WERI-Rb-1 (cell line): ENCODE results near the gene HS6ST1.
"Not testable (repeated sequence)": the region's sequence is repeated elsewhere in the genome, so short reads cannot be mapped to it uniquely, and the experiment has no call there.

Source experiments
- DNase-seq: peaks from one replicate; pipeline ENCODE4 v3.0.0-alpha.2; 2020
- H3K27ac ChIP-seq: fragments of 250-450 bp; sonication (Bioruptor Pico); 2 replicates; pipeline ENCODE4 v1.5.1; 2020; ENCODE audit warnings: mild to moderate bottlenecking, moderate library complexity
- H3K27me3 ChIP-seq: fragments of 250-450 bp; sonication (Bioruptor Pico); 2 replicates; pipeline ENCODE4 v1.5.1; 2021; ENCODE audit warnings: mild to moderate bottlenecking, low read depth, moderate library complexity; ENCODE audit not compliant: insufficient read depth, severe bottlenecking
- H3K36me3 ChIP-seq: fragments of 250-450 bp; sonication (Bioruptor Pico); 2 replicates; pipeline ENCODE4 v1.5.1; 2020; ENCODE audit warnings: mild to moderate bottlenecking, moderate library complexity
- H3K4me3 ChIP-seq: 2 replicates; pipeline ENCODE4 v1.5.1; 2011; ENCODE audit warnings: low read depth, mild to moderate bottlenecking, control low read depth, low read length
- H3K9me3 ChIP-seq: fragments of 250-450 bp; sonication (Bioruptor Pico); 2 replicates; pipeline ENCODE4 v1.5.1; 2021; ENCODE audit warnings: mild to moderate bottlenecking, moderate library complexity; ENCODE audit not compliant: severe bottlenecking
- CTCF ChIP-seq: IDR thresholded peaks from 2 replicates; pipeline ENCODE4 v1.5.1; 2011; ENCODE audit warnings: low read depth, mild to moderate bottlenecking, control low read depth, inconsistent platforms, low read length

HS6ST1 gene

GRCh38 chr2:128321784-128322714 is 3.4 kb upstream of the HS6ST1 start:
- peak overlapping the region; percentile 49 for H3K4me3 ChIP-seq

GRCh38 chr2:128320906-128321771 is 2.5 kb upstream of the HS6ST1 start:
- H3K9me3 ChIP-seq, result no peaks in the 10 kb centered on the region
- H3K4me3 ChIP-seq, result no peak overlapping the region
- H3K27me3 ChIP-seq, result no peaks in the 10 kb centered on the region
- no peak overlapping the region for H3K27ac ChIP-seq
- DNase-seq, result no peak
- peaks cover 2% of the 10 kb centered on the region for H3K36me3 ChIP-seq
- TF ChIP-seq CTCF, result no peak

More at GRCh38 chr2:128321784-128322714, 3.4 kb upstream of the HS6ST1 start:
- no peaks in the 10 kb centered on the region for H3K9me3 ChIP-seq
- no peaks in the 10 kb centered on the region; the same call in 1 of the 2 replicates for H3K36me3 ChIP-seq
- TF ChIP-seq CTCF, result peak; percentile 80
- DNase-seq, result peak; percentile 82
- peak overlapping the region; percentile 43; the same call in 1 of the 2 replicates for H3K27ac ChIP-seq
- H3K27me3 ChIP-seq, result no peaks in the 10 kb centered on the region

GRCh38 chr2:128320192-128320905 is 1.7 kb upstream of the HS6ST1 start:
- Histone ChIP-seq H3K27ac (no peak overlapping the region), H3K27me3 (no peaks in the 10 kb centered on the region), H3K36me3 (peaks cover 6% of the 10 kb centered on the region), H3K9me3 (no peaks in the 10 kb centered on the region), H3K4me3 (no peak overlapping the region)
- no peak for TF ChIP-seq CTCF
- no peak for DNase-seq

- Histone ChIP-seq H3K27me3 (no peaks in the 10 kb centered on the region), H3K27ac (no peak overlapping the region), H3K4me3 (no peak overlapping the region), H3K36me3 (peaks cover 12% of the 10 kb centered on the region), H3K9me3 (no peaks in the 10 kb centered on the region)
- no peak for TF ChIP-seq CTCF
- DNase-seq, result no peak
These were observed 1.0 kb upstream of the HS6ST1 start for GRCh38 chr2:128319631-128320191.

- H3K27me3 ChIP-seq, DNase-seq, H3K27ac ChIP-seq, H3K9me3 ChIP-seq: not testable (repeated sequence)
- H3K4me3 ChIP-seq, result peak overlapping the region; percentile 50
- H3K36me3 ChIP-seq, result peaks cover 21% of the 10 kb centered on the region
These were observed 423 bp downstream of the HS6ST1 start for GRCh38 chr2:128318245-128318644.

GRCh38 chr2:128317899-128318225 is 806 bp downstream of the HS6ST1 start:
- not testable (repeated sequence) for DNase-seq, H3K9me3 ChIP-seq, H3K27me3 ChIP-seq
- Histone ChIP-seq H3K36me3 (peaks cover 21% of the 10 kb centered on the region), H3K27ac (peak overlapping the region; percentile 37; the same call in 1 of the 2 replicates), H3K4me3 (peak overlapping the region; percentile 50)
